ENCODE data around the gene CBLB. TPM values are rescaled to one million over a fixed set of nuclear protein-coding genes. Genes with fewer than 3 reads are reported as not detected.

CBLB gene
- total and polyA plus RNA-seq, 2 experiments from 2014 or later = 20.5 to 47.7 TPM

- no peak overlapping the region for H2AFZ ChIP-seq
- no peaks in the 10 kb centered on the region for H3K36me3 ChIP-seq (ENCODE audit: insufficient read depth)
- no peak overlapping the region for H3K27ac ChIP-seq (ENCODE audit: low read depth)
- TF ChIP-seq ZNF462 (CRISPR knock-in tag; IDR thresholded peaks at IDR 0.05) (no peak), POLR2AphosphoS5 (IDR thresholded peaks at IDR 0.05; ENCODE audit: low read depth) (no peak), JUNB (IDR thresholded peaks at IDR 0.05; ENCODE audit: unreplicated experiment) (no peak), ZNF331 (CRISPR knock-in tag; IDR thresholded peaks at IDR 0.05; ENCODE audit: low read depth) (no peak), ETS1 (IDR thresholded peaks at IDR 0.05) (no peak), CREB1 (CRISPR knock-in tag; IDR thresholded peaks at IDR 0.05; ENCODE audit: low read depth) (no peak), CTCF (conservative IDR thresholded peaks at IDR 0.05; ENCODE audit: low read depth in 2 of 2) (no peak), REST (IDR thresholded peaks at IDR 0.05; ENCODE audit: unreplicated experiment) (no peak), NANOG (IDR thresholded peaks at IDR 0.05; ENCODE audit: borderline replicate concordance) (no peak), ZNF114 (CRISPR knock-in tag; IDR thresholded peaks at IDR 0.05) (no peak), EZH2phosphoT487 (IDR thresholded peaks at IDR 0.05; ENCODE audit: unreplicated experiment) (no peak), STAT1 (IDR thresholded peaks at IDR 0.05; ENCODE audit: unreplicated experiment) (no peak), EZH2 (IDR thresholded peaks at IDR 0.05; ENCODE audit: low read depth, unreplicated experiment) (no peak)
- peaks cover 3% of the 10 kb centered on the region; the same call in 1 of the 3 replicates for H3K4me1 Mint-ChIP-seq
- no peaks in the 10 kb centered on the region for H3F3A ChIP-seq (replicated peaks; ENCODE audit: low read depth)
- no peaks in the 10 kb centered on the region; the same call in 1 of the 2 replicates for H3K9me2 ChIP-seq (ENCODE audit: insufficient read depth)
- H3K4me3 ChIP-seq = no peak overlapping the region
- H3K4me1 ChIP-seq (ENCODE audit: insufficient read depth) = no peaks in the 10 kb centered on the region
- H4K20me1 ChIP-seq (replicated peaks; ENCODE audit: insufficient read depth) = no peaks in the 10 kb centered on the region
- no peaks in the 10 kb centered on the region for H3K9me3 Mint-ChIP-seq
- no peak overlapping the region for H3K27ac Mint-ChIP-seq
- DNase-seq (ENCODE audit: low spot score) (no peak), ATAC-seq (no peak)
- no peak overlapping the region for H3K4me3 Mint-ChIP-seq
- H3K4me2 ChIP-seq = no peak overlapping the region
- H3K79me2 ChIP-seq (replicated peaks; ENCODE audit: insufficient read depth) = no peaks in the 10 kb centered on the region
- no peaks in the 10 kb centered on the region for H3K36me3 Mint-ChIP-seq (ENCODE audit: low read depth)
- H3K27me3 ChIP-seq (ENCODE audit: insufficient read depth) = no peaks in the 10 kb centered on the region
- H3K27me3 Mint-ChIP-seq (ENCODE audit: insufficient read depth, low read depth, poor library complexity) = no peaks in the 10 kb centered on the region
Measured at GRCh38 chr3:105906345-105906744, 37.5 kb upstream of the CBLB start.

Measured in GM23338 (cell line).